ENCODE results near the gene TRAK1. TPM values are rescaled to one million over a fixed set of nuclear protein-coding genes. Genes with fewer than 3 reads are reported as not detected.

The TRAK1 gene
- polyA plus RNA-seq, 1 donor (not counting 4 experiments of a cell fraction or from before 2014, with no cell fraction given) = 58.2 TPM

DNA sequence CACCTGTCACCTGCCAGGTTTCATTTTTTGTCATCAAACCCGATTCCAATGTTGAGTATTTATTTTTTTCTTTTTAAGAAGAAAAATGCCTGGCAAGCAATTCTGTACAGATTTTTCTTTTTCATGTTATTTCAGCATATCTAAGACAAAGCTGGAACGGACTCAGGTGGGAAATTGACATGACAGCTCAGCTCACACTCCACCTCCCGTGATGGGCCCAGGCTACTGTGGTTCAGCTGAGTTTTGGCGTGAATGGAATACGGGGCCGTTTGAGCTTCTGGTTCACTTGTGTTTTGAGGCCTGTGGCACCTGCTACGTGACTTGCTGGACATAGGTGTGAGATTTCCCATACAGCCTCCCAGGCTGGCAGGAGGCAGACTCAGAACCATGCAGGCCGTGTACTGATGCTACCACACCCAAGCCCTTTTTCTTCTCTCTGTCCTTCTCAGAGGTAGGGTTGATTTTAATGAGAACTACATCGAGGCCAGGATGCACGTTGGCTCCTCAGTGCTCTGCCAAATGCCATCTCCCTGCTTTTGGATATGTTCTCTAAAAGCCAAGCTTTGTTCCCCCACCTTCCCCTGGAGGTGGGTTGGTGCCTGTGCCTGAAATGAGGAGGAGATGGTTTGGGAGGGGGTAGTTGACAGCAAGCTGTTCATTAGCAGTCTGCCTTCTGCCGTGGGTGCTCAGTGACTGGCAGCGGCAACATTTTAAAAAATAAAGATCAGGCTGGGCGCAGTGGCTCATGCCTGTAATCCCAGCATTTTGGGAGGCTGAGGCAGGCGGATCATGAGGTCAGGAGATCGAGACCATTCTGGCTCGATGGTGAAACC, 48.7 kb downstream of the TRAK1 start:
- Histone ChIP-seq H3K9me1 (ENCODE audit: control insufficient read depth, extremely low read depth, insufficient read depth, low read length) (no peaks in the 10 kb centered on the region), H3K9me3 (ENCODE audit: control insufficient read depth, low read depth, low read length) (no peaks in the 10 kb centered on the region), H3K4me2 (ENCODE audit: control insufficient read depth, extremely low read depth, insufficient read depth, low read depth, low read length) (no peak overlapping the region), H3K27me3 (ENCODE audit: control insufficient read depth, extremely low read depth, insufficient read depth, low read length) (no peaks in the 10 kb centered on the region), H2AFZ (ENCODE audit: control insufficient read depth, low read length) (no peak overlapping the region), H4K20me1 (ENCODE audit: control insufficient read depth, extremely low read depth, insufficient read depth, low read length) (peaks cover 7% of the 10 kb centered on the region), H3K9ac (ENCODE audit: control insufficient read depth, extremely low read depth, insufficient read depth, low read length) (no peak overlapping the region), H3K36me3 (ENCODE audit: control insufficient read depth in 2 of 2, extremely low read depth in 1 of 2, insufficient read depth in 2 of 2, low read length in 2 of 2) (peaks cover 7 to 9% of the 10 kb centered on the region in 2 experiments), H3K79me2 (ENCODE audit: control insufficient read depth, insufficient read depth, low read length) (peaks cover 77% of the 10 kb centered on the region), H3K4me3 (ENCODE audit: control insufficient read depth in 2 of 3, extremely low read depth in 1 of 3, insufficient read depth in 2 of 3, low read depth in 1 of 3, low read length in 3 of 3) (no peak overlapping the region), H3K4me1 (ENCODE audit: control insufficient read depth, extremely low read depth, insufficient read depth, low read length) (peaks cover 5% of the 10 kb centered on the region), H3K27ac (ENCODE audit: control insufficient read depth, insufficient read depth, low read length) (no peak overlapping the region)
- TF ChIP-seq EZH2 (IDR thresholded peaks at IDR 0.05; ENCODE audit: low read length) = no peak
- TF ChIP-seq, protein P1, sequence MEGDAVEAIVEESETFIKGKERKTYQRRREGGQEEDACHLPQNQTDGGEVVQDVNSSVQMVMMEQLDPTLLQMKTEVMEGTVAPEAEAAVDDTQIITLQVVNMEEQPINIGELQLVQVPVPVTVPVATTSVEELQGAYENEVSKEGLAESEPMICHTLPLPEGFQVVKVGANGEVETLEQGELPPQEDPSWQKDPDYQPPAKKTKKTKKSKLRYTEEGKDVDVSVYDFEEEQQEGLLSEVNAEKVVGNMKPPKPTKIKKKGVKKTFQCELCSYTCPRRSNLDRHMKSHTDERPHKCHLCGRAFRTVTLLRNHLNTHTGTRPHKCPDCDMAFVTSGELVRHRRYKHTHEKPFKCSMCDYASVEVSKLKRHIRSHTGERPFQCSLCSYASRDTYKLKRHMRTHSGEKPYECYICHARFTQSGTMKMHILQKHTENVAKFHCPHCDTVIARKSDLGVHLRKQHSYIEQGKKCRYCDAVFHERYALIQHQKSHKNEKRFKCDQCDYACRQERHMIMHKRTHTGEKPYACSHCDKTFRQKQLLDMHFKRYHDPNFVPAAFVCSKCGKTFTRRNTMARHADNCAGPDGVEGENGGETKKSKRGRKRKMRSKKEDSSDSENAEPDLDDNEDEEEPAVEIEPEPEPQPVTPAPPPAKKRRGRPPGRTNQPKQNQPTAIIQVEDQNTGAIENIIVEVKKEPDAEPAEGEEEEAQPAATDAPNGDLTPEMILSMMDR (optimal IDR thresholded peaks at IDR 0.05 in 1 of 3, IDR thresholded peaks at IDR 0.05 in 1 of 3, conservative IDR thresholded peaks at IDR 0.05 in 1 of 3; ENCODE audit: extremely low read depth in 1 of 3, insufficient read depth in 2 of 3, low read length in 3 of 3) = no peak
- FAIRE-seq (no peak), DNase-seq (ENCODE audit: low read depth, low spot score) (no peak)
- dilution Hi-C loops (cut with MboI; ENCODE audit: extremely low pct_ligation_motif_present, low sequenced_read_pairs) = no loop called here

DNA sequence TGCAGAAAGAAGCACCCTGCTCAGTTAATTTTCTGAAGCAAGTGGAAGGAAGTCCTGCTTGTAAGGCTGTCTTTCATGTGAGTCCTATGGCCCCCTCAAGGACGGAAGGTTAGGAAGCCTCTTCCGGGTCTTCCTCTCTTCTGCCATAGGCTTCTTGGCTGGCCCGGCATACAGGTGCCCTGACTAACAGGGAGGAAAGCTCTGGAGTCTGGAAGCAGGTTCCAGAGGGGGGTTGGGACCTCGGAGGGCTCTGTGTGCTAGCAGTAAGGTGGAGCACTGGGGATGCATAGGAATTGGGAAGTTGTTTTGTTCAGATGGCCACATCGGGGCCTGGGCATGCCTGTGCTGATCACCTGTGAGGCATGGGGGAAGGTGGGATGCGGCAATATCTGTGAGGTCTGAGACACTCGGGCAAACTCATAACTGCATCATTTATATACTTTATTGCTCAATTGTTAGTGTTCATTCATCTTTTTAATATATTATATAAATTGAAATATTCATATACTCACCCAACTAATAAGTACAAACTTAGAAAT, 49.6 kb downstream of the TRAK1 start:
- TF ChIP-seq, protein P1 (optimal IDR thresholded peaks at IDR 0.05 in 1 of 3, IDR thresholded peaks at IDR 0.05 in 1 of 3, conservative IDR thresholded peaks at IDR 0.05 in 1 of 3; ENCODE audit: extremely low read depth in 1 of 3, insufficient read depth in 2 of 3, low read length in 3 of 3) = no peak
- no peak for TF ChIP-seq EZH2 (IDR thresholded peaks at IDR 0.05; ENCODE audit: low read length)
- FAIRE-seq = no peak
- Histone ChIP-seq H4K20me1 (ENCODE audit: control insufficient read depth, extremely low read depth, insufficient read depth, low read length) (peaks cover 7% of the 10 kb centered on the region), H3K9ac (ENCODE audit: control insufficient read depth, extremely low read depth, insufficient read depth, low read length) (no peak overlapping the region), H3K4me3 (ENCODE audit: control insufficient read depth in 2 of 3, extremely low read depth in 1 of 3, insufficient read depth in 2 of 3, low read depth in 1 of 3, low read length in 3 of 3) (no peak overlapping the region), H3K4me2 (ENCODE audit: control insufficient read depth, extremely low read depth, insufficient read depth, low read depth, low read length) (no peak overlapping the region), H3K27ac (ENCODE audit: control insufficient read depth, insufficient read depth, low read length) (no peak overlapping the region), H3K79me2 (ENCODE audit: control insufficient read depth, insufficient read depth, low read length) (peaks cover 71% of the 10 kb centered on the region), H2AFZ (ENCODE audit: control insufficient read depth, low read length) (no peak overlapping the region), H3K9me3 (ENCODE audit: control insufficient read depth, low read depth, low read length) (no peaks in the 10 kb centered on the region), H3K9me1 (ENCODE audit: control insufficient read depth, extremely low read depth, insufficient read depth, low read length) (no peaks in the 10 kb centered on the region), H3K4me1 (ENCODE audit: control insufficient read depth, extremely low read depth, insufficient read depth, low read length) (no peaks in the 10 kb centered on the region), H3K27me3 (ENCODE audit: control insufficient read depth, extremely low read depth, insufficient read depth, low read length) (no peaks in the 10 kb centered on the region), H3K36me3 (ENCODE audit: control insufficient read depth in 2 of 2, extremely low read depth in 1 of 2, insufficient read depth in 2 of 2, low read length in 2 of 2) (peaks cover 7 to 9% of the 10 kb centered on the region in 2 experiments)
- dilution Hi-C loops (cut with MboI; ENCODE audit: extremely low pct_ligation_motif_present, low sequenced_read_pairs) = no loop called here
- DNase-seq (ENCODE audit: low read depth, low spot score) = no peak
